ENCODE results near the gene CNOT6L. TPM values are rescaled to one million over a fixed set of nuclear protein-coding genes. Genes with fewer than 3 reads are reported as not detected.
"Not testable (repeated sequence)": the region's sequence is repeated elsewhere in the genome, so short reads cannot be mapped to it uniquely, and the experiment has no call there.

The CNOT6L gene
- polyA plus RNA-seq, 1 donor (not counting 4 experiments of a cell fraction or from before 2014, with no cell fraction given): 12.0 TPM

DNA sequence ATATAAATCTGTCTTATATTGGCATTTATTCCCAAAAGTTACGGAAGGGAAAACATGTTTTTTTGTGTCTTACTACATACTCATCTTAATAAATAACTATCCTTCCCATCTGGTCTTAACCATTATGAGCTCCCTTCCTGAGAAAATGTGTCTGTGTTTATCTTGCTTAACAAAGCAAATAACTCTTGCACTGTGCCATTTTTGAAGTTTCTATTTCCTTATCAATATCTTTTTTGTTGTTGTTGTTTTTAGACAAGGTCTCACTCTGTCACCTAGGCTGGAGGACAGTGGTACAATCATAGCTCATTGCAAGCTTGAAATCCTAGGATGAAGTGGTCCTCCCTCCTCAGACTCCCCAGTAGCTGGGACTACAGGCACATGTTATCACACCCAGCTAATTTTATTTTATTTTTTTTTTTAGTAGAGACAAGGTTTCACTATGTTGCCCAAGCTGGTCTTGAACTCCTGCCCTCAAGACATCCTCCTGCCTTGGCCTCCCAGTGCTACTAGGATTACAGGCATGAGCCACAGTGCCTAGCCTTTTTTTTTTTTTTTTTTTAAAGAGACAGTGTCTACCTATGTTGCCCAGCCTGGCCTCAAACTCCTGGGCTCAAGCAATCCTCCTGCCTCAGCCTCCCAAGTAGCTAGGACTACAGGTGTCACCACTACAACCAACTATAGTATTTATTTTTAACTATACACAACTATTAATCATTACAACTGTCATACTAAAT lies 36.9 kb downstream of the CNOT6L start:
- H3K9me3 ChIP-seq (ENCODE audit: control insufficient read depth, low read depth, low read length): no peaks in the 10 kb centered on the region
- dilution Hi-C loops (cut with MboI; ENCODE audit: extremely low pct_ligation_motif_present, low sequenced_read_pairs): no loop called here

DNA sequence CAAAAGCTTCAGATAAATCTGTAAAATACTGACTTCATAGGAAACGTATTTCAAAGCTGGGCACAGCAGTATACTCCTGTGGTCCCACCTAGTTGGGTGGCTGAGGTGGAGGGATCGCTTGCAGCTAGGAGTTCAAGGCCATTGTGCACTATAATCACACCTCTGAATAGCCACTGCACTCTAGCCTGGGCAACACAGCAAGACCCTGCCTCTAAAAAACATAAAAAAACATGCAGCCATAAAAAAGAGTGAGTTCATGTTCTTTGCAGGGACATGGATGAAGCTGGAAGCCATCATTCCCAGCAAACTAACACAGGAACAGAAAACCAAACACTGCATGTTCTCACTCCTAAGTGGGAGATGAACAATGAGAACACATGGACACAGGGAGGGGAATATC lies 38.4 kb downstream of the CNOT6L start:
- H3K27me3 ChIP-seq (ENCODE audit: control insufficient read depth, extremely low read depth, insufficient read depth, low read length); H3K4me1 ChIP-seq (ENCODE audit: control insufficient read depth, extremely low read depth, insufficient read depth, low read length); H3K9me1 ChIP-seq (ENCODE audit: control insufficient read depth, extremely low read depth, insufficient read depth, low read length); DNase-seq (ENCODE audit: low read depth, low spot score); FAIRE-seq; H3K27ac ChIP-seq (ENCODE audit: control insufficient read depth, insufficient read depth, low read length); H4K20me1 ChIP-seq (ENCODE audit: control insufficient read depth, extremely low read depth, insufficient read depth, low read length); H2AFZ ChIP-seq (ENCODE audit: control insufficient read depth, low read length); H3K36me3 ChIP-seq (ENCODE audit: control insufficient read depth in 2 of 2, extremely low read depth in 1 of 2, insufficient read depth in 2 of 2, low read length in 2 of 2); H3K9me3 ChIP-seq (ENCODE audit: control insufficient read depth, low read depth, low read length); H3K4me2 ChIP-seq (ENCODE audit: control insufficient read depth, extremely low read depth, insufficient read depth, low read depth, low read length); H3K9ac ChIP-seq (ENCODE audit: control insufficient read depth, extremely low read depth, insufficient read depth, low read length); H3K4me3 ChIP-seq (ENCODE audit: control insufficient read depth in 2 of 3, extremely low read depth in 1 of 3, insufficient read depth in 2 of 3, low read depth in 1 of 3, low read length in 3 of 3); dilution Hi-C loops (cut with MboI; ENCODE audit: extremely low pct_ligation_motif_present, low sequenced_read_pairs): not testable (repeated sequence)
- H3K79me2 ChIP-seq (ENCODE audit: control insufficient read depth, insufficient read depth, low read length): peaks cover 49% of the 10 kb centered on the region

More for the DNA sequence above, 36.9 kb downstream of the CNOT6L start:
- Histone ChIP-seq H3K36me3 (ENCODE audit: control insufficient read depth in 2 of 2, extremely low read depth in 1 of 2, insufficient read depth in 2 of 2, low read length in 2 of 2) (no peaks in the 10 kb centered on the region), H3K9ac (ENCODE audit: control insufficient read depth, extremely low read depth, insufficient read depth, low read length) (no peak overlapping the region), H3K27me3 (ENCODE audit: control insufficient read depth, extremely low read depth, insufficient read depth, low read length) (no peaks in the 10 kb centered on the region), H3K79me2 (ENCODE audit: control insufficient read depth, insufficient read depth, low read length) (peaks cover 46% of the 10 kb centered on the region), H3K4me3 (ENCODE audit: control insufficient read depth in 2 of 3, extremely low read depth in 1 of 3, insufficient read depth in 2 of 3, low read depth in 1 of 3, low read length in 3 of 3) (no peak overlapping the region), H2AFZ (ENCODE audit: control insufficient read depth, low read length) (no peak overlapping the region), H3K4me1 (ENCODE audit: control insufficient read depth, extremely low read depth, insufficient read depth, low read length) (peaks cover 2% of the 10 kb centered on the region), H4K20me1 (ENCODE audit: control insufficient read depth, extremely low read depth, insufficient read depth, low read length) (no peaks in the 10 kb centered on the region), H3K27ac (ENCODE audit: control insufficient read depth, insufficient read depth, low read length) (no peak overlapping the region), H3K4me2 (ENCODE audit: control insufficient read depth, extremely low read depth, insufficient read depth, low read depth, low read length) (no peak overlapping the region), H3K9me1 (ENCODE audit: control insufficient read depth, extremely low read depth, insufficient read depth, low read length) (no peaks in the 10 kb centered on the region)
- TF ChIP-seq, protein P1, sequence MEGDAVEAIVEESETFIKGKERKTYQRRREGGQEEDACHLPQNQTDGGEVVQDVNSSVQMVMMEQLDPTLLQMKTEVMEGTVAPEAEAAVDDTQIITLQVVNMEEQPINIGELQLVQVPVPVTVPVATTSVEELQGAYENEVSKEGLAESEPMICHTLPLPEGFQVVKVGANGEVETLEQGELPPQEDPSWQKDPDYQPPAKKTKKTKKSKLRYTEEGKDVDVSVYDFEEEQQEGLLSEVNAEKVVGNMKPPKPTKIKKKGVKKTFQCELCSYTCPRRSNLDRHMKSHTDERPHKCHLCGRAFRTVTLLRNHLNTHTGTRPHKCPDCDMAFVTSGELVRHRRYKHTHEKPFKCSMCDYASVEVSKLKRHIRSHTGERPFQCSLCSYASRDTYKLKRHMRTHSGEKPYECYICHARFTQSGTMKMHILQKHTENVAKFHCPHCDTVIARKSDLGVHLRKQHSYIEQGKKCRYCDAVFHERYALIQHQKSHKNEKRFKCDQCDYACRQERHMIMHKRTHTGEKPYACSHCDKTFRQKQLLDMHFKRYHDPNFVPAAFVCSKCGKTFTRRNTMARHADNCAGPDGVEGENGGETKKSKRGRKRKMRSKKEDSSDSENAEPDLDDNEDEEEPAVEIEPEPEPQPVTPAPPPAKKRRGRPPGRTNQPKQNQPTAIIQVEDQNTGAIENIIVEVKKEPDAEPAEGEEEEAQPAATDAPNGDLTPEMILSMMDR (optimal IDR thresholded peaks at IDR 0.05 in 1 of 3, IDR thresholded peaks at IDR 0.05 in 1 of 3, conservative IDR thresholded peaks at IDR 0.05 in 1 of 3; ENCODE audit: extremely low read depth in 1 of 3, insufficient read depth in 2 of 3, low read length in 3 of 3): no peak
- no peak for TF ChIP-seq EZH2 (IDR thresholded peaks at IDR 0.05; ENCODE audit: low read length)
- DNase-seq (ENCODE audit: low read depth, low spot score) (no peak), FAIRE-seq (no peak)

All from keratinocyte (primary cell).